ENCODE measurements around the gene ANO5. TPM values are rescaled to one million over a fixed set of nuclear protein-coding genes. Genes with fewer than 3 reads are reported as not detected.

ANO5 gene
- total RNA-seq, 1 donor from 2014 or later, result 16.5 TPM

DNA sequence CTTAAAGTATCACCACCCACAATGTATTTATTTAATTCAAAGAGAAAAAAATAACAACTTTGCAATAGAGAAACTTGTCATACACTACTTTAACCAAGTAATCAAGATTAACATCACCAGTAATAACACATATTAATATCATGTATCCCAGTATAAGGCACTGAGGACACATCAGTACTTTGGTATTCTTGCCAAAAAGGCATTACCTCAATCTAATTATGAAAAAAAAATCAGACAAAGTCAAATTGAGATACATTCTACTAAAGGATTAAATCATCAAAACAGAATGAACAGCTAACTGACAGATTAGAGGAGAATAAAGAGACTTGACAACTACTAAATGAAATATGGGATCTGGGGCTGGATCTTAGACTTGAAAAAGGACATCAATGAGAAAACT, 109.5 kb downstream of the ANO5 start:
- no peak overlapping the region for H3K4me3 Mint-ChIP-seq
- no peaks in the 10 kb centered on the region for H3K36me3 ChIP-seq
- H3K36me3 Mint-ChIP-seq, result no peaks in the 10 kb centered on the region
- DNase-seq (ENCODE audit: low spot score), result no peak
- H3K4me2 ChIP-seq, result no peak overlapping the region
- no peak overlapping the region for H3K27ac Mint-ChIP-seq
- no peak overlapping the region for H3K4me3 ChIP-seq
- H3K9me3 Mint-ChIP-seq, result no peaks in the 10 kb centered on the region
- H3F3A ChIP-seq (ENCODE audit: low read depth), result no peaks in the 10 kb centered on the region
- H3K4me1 Mint-ChIP-seq, result no peaks in the 10 kb centered on the region
- H3K9ac ChIP-seq, result no peak overlapping the region
- peaks cover 4% of the 10 kb centered on the region for H3K27me3 ChIP-seq
- TF ChIP-seq CTCF (IDR thresholded peaks at IDR 0.05), result no peak
- TF ChIP-seq EZH2phosphoT487 (IDR thresholded peaks at IDR 0.05), result no peak
- no peak for TF ChIP-seq EZH2 (IDR thresholded peaks at IDR 0.05)
- H3K4me1 ChIP-seq, result no peaks in the 10 kb centered on the region
- H3K79me2 ChIP-seq (ENCODE audit: low read depth), result no peaks in the 10 kb centered on the region
- H3K9me3 ChIP-seq (ENCODE audit: low read depth), result no peaks in the 10 kb centered on the region
- no peak overlapping the region for H3K27ac ChIP-seq
- H4K20me1 ChIP-seq (ENCODE audit: low read depth), result no peaks in the 10 kb centered on the region
- H2AFZ ChIP-seq (replicated peaks), result no peak overlapping the region
- H3K27me3 Mint-ChIP-seq (ENCODE audit: insufficient read depth, low read depth), result no peaks in the 10 kb centered on the region

- Histone ChIP-seq H3K79me2 (ENCODE audit: low read depth) (no peaks in the 10 kb centered on the region), H3K27me3 (peaks cover 4% of the 10 kb centered on the region), H4K20me1 (ENCODE audit: low read depth) (no peaks in the 10 kb centered on the region), H3K27ac (no peak overlapping the region), H3K4me1 (no peaks in the 10 kb centered on the region), H3K4me2 (no peak overlapping the region), H2AFZ (replicated peaks) (peak overlapping the region; percentile 89), H3K4me3 (no peak overlapping the region), H3F3A (ENCODE audit: low read depth) (no peaks in the 10 kb centered on the region), H3K9me3 (ENCODE audit: low read depth) (no peaks in the 10 kb centered on the region), H3K9ac (no peak overlapping the region), H3K36me3 (no peaks in the 10 kb centered on the region)
- Mint-ChIP-seq H3K27me3 (ENCODE audit: insufficient read depth, low read depth) (no peaks in the 10 kb centered on the region), H3K36me3 (no peaks in the 10 kb centered on the region), H3K4me1 (no peaks in the 10 kb centered on the region), H3K9me3 (no peaks in the 10 kb centered on the region), H3K4me3 (no peak overlapping the region), H3K27ac (no peak overlapping the region)
- DNase-seq (ENCODE audit: low spot score), result peak; percentile 55
- TF ChIP-seq EZH2phosphoT487 (IDR thresholded peaks at IDR 0.05) (no peak), EZH2 (IDR thresholded peaks at IDR 0.05) (no peak), CTCF (IDR thresholded peaks at IDR 0.05) (peak; percentile 84)
Measured at GRCh38 chr11:22304337-22304961, 111.6 kb downstream of the ANO5 start.

DNA sequence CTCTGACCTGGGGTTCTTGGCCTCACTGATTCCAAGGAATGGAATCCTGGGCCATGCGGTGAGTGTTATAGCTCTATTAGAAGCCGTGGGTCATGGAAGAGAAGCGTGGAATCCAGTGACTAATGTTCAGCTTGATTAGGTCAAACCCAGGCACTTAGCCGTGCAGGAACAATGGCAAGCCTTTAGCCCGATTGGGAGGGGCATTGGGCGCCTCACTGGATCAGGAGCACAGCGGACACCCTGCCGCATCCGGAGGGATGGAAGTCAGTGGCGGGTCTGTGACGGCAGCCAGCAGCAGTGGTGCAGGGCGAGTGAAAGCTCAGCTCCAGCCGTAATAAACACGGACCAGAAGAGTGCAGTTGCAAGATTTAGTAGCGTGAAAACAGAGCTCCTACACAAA, 124.8 kb downstream of the ANO5 start:
- H3K9me3 ChIP-seq (ENCODE audit: low read depth), result no peaks in the 10 kb centered on the region
- Mint-ChIP-seq H3K27ac (no peak overlapping the region), H3K36me3 (no peaks in the 10 kb centered on the region), H3K4me3 (no peak overlapping the region), H3K27me3 (ENCODE audit: insufficient read depth, low read depth) (no peaks in the 10 kb centered on the region), H3K4me1 (peaks cover 4% of the 10 kb centered on the region), H3K9me3 (peaks cover 3% of the 10 kb centered on the region)
- H3K4me2 ChIP-seq, result no peak overlapping the region
- no peak overlapping the region for H3K4me3 ChIP-seq
- DNase-seq (ENCODE audit: low spot score), result no peak
- TF ChIP-seq EZH2phosphoT487 (IDR thresholded peaks at IDR 0.05) (no peak), EZH2 (IDR thresholded peaks at IDR 0.05) (no peak), CTCF (IDR thresholded peaks at IDR 0.05) (no peak)
- H4K20me1 ChIP-seq (ENCODE audit: low read depth), result no peaks in the 10 kb centered on the region
- peaks cover 8% of the 10 kb centered on the region for H3K4me1 ChIP-seq
- no peaks in the 10 kb centered on the region for H3K27me3 ChIP-seq
- no peaks in the 10 kb centered on the region for H3F3A ChIP-seq (ENCODE audit: low read depth)
- H3K36me3 ChIP-seq, result no peaks in the 10 kb centered on the region
- no peak overlapping the region for H2AFZ ChIP-seq (replicated peaks)
- H3K27ac ChIP-seq, result no peak overlapping the region
- no peaks in the 10 kb centered on the region for H3K79me2 ChIP-seq (ENCODE audit: low read depth)
- no peak overlapping the region for H3K9ac ChIP-seq

Data from neural progenitor cell (in vitro differentiated cells).